ENCODE data around the gene ATXN7L2.

Gene ATXN7L2

GRCh38 chr1:109503935-109504334 lies 20.2 kb downstream of the ATXN7L2 start:
- Histone ChIP-seq H3K36me3 (replicated peaks) (no peaks in the 10 kb centered on the region), H3K27me3 (replicated peaks) (peaks cover under 1% of the 10 kb centered on the region), H3K4me3 (ENCODE audit: low read depth, low read length) (no peak overlapping the region), H3K27ac (no peak overlapping the region)
- DNase-seq: no peak
- TF ChIP-seq CTCF (IDR thresholded peaks at IDR 0.05; ENCODE audit: low read depth, low read length, missing control alignments): no peak
- in situ Hi-C loops (cut with HindIII; ENCODE audit: low pct_ligation_motif_present, low sequenced_read_pairs): no loop called here

- Histone ChIP-seq H3K36me3 (replicated peaks) (no peaks in the 10 kb centered on the region), H3K4me3 (ENCODE audit: low read depth, low read length) (no peak overlapping the region), H3K27me3 (replicated peaks) (peaks cover 4% of the 10 kb centered on the region), H3K27ac (no peak overlapping the region)
- no peak for TF ChIP-seq CTCF (IDR thresholded peaks at IDR 0.05; ENCODE audit: low read depth, low read length, missing control alignments)
- in situ Hi-C loops (cut with HindIII; ENCODE audit: low pct_ligation_motif_present, low sequenced_read_pairs): no loop called here
- DNase-seq: no peak
Observed at GRCh38 chr1:109504974-109505373, 21.3 kb downstream of the ATXN7L2 start.

- Histone ChIP-seq H3K27ac (no peak overlapping the region), H3K36me3 (replicated peaks) (no peaks in the 10 kb centered on the region), H3K4me3 (ENCODE audit: low read depth, low read length) (no peak overlapping the region), H3K27me3 (replicated peaks) (peaks cover 8% of the 10 kb centered on the region)
- TF ChIP-seq CTCF (IDR thresholded peaks at IDR 0.05; ENCODE audit: low read depth, low read length, missing control alignments): no peak
- in situ Hi-C loops (cut with HindIII; ENCODE audit: low pct_ligation_motif_present, low sequenced_read_pairs): no loop called here
- DNase-seq: no peak
Observed at GRCh38 chr1:109508001-109508872, 24.5 kb downstream of the ATXN7L2 start.

GRCh38 chr1:109508873-109509175 lies 25.1 kb downstream of the ATXN7L2 start:
- in situ Hi-C loops (cut with HindIII; ENCODE audit: low pct_ligation_motif_present, low sequenced_read_pairs): no loop called here
- no peak overlapping the region for H3K27ac ChIP-seq
- H3K27me3 ChIP-seq (replicated peaks): peaks cover 8% of the 10 kb centered on the region
- H3K4me3 ChIP-seq (ENCODE audit: low read depth, low read length): no peak overlapping the region
- H3K36me3 ChIP-seq (replicated peaks): no peaks in the 10 kb centered on the region
- TF ChIP-seq CTCF (IDR thresholded peaks at IDR 0.05; ENCODE audit: low read depth, low read length, missing control alignments): no peak
- no peak for DNase-seq

GRCh38 chr1:109509176-109510134 lies 25.8 kb downstream of the ATXN7L2 start, which contains the start of gene AMIGO1:
AMIGO1 (minus strand) TSS chr1:109509727; CDS start chr1:109508912, 815 bp downstream.
- no peak for DNase-seq
- H3K36me3 ChIP-seq (replicated peaks): no peaks in the 10 kb centered on the region
- in situ Hi-C loops (cut with HindIII; ENCODE audit: low pct_ligation_motif_present, low sequenced_read_pairs): no loop called here
- no peak for TF ChIP-seq CTCF (IDR thresholded peaks at IDR 0.05; ENCODE audit: low read depth, low read length, missing control alignments)
- H3K27me3 ChIP-seq (replicated peaks): peaks cover 8% of the 10 kb centered on the region
- peak within 1 kb of the TSS; percentile 63 for H3K4me3 ChIP-seq (ENCODE audit: low read depth, low read length)
- no peak within 1 kb of the TSS for H3K27ac ChIP-seq

All from brain microvascular endothelial cell (primary cell).